ENCODE results near the gene SPTBN1. TPM values are rescaled to one million over a fixed set of nuclear protein-coding genes. Genes with fewer than 3 reads are reported as not detected.

Gene SPTBN1
- total and polyA plus RNA-seq, 2 of the 13 experiments (the other 11 are each of a cell fraction or from before 2014, with no cell fraction given): 123 to 299 TPM

- TF ChIP-seq POLR2AphosphoS2 (IDR thresholded peaks at IDR 0.05; ENCODE audit: low read depth, low read length) (peak; percentile 38; the same call in 1 of the 2 replicates), ZNF225 (CRISPR knock-in tag; IDR thresholded peaks at IDR 0.05) (no peak), TFDP1 (CRISPR knock-in tag; IDR thresholded peaks at IDR 0.05; ENCODE audit: borderline replicate concordance) (no peak), RARG (CRISPR knock-in tag; IDR thresholded peaks at IDR 0.05; ENCODE audit: low read depth) (no peak), PAWR (CRISPR knock-in tag; IDR thresholded peaks at IDR 0.05; ENCODE audit: borderline replicate concordance) (no peak), ZNF44 (CRISPR knock-in tag; IDR thresholded peaks at IDR 0.05) (peak; percentile 88; the same call in 1 of the 2 replicates), ZBTB42 (CRISPR knock-in tag; IDR thresholded peaks at IDR 0.05) (no peak), ZNF335 (CRISPR knock-in tag; IDR thresholded peaks at IDR 0.05) (no peak), MYNN (CRISPR knock-in tag; IDR thresholded peaks at IDR 0.05; ENCODE audit: low read depth) (no peak), ZNF580 (CRISPR knock-in tag; IDR thresholded peaks at IDR 0.05; ENCODE audit: borderline replicate concordance, low read depth) (peak; percentile 24; the same call in 1 of the 2 replicates), ZNF615 (CRISPR knock-in tag; IDR thresholded peaks at IDR 0.05; ENCODE audit: borderline replicate concordance) (no peak), FOSL2 (CRISPR knock-in tag; IDR thresholded peaks at IDR 0.05) (peak; percentile 83), NR3C1 (CRISPR knock-in tag; IDR thresholded peaks at IDR 0.05) (no peak), ZNF841 (CRISPR knock-in tag; IDR thresholded peaks at IDR 0.05; ENCODE audit: borderline replicate concordance) (no peak), PHF20 (CRISPR knock-in tag; IDR thresholded peaks at IDR 0.05) (no peak), MTF2 (CRISPR knock-in tag; IDR thresholded peaks at IDR 0.05; ENCODE audit: borderline replicate concordance) (no peak), ZNF746 (CRISPR knock-in tag; IDR thresholded peaks at IDR 0.05) (no peak), ZNF383 (CRISPR knock-in tag; IDR thresholded peaks at IDR 0.05; ENCODE audit: borderline replicate concordance) (no peak), POLR2G (IDR thresholded peaks at IDR 0.05; ENCODE audit: low read depth, low read length) (peak; percentile 17), ZMAT5 (CRISPR knock-in tag; IDR thresholded peaks at IDR 0.05; ENCODE audit: borderline replicate concordance, low read depth) (no peak), ARID3A (IDR thresholded peaks at IDR 0.05; ENCODE audit: low read depth, low read length) (no peak; the same call in 1 of the 2 replicates), HNRNPK (IDR thresholded peaks at IDR 0.05; ENCODE audit: low read depth, low read length, poor library complexity, severe bottlenecking) (no peak), ZNF644 (CRISPR knock-in tag; IDR thresholded peaks at IDR 0.05; ENCODE audit: low read depth) (no peak; the same call in 1 of the 2 replicates), ZNF136 (CRISPR knock-in tag; IDR thresholded peaks at IDR 0.05; ENCODE audit: low read depth) (no peak), ZNF576 (CRISPR knock-in tag; IDR thresholded peaks at IDR 0.05) (no peak)
Observed at GRCh38 chr2:54629914-54630857, 174.1 kb downstream of the SPTBN1 start (continued).
